ENCODE results near the gene RHO.

The RHO gene

DNA sequence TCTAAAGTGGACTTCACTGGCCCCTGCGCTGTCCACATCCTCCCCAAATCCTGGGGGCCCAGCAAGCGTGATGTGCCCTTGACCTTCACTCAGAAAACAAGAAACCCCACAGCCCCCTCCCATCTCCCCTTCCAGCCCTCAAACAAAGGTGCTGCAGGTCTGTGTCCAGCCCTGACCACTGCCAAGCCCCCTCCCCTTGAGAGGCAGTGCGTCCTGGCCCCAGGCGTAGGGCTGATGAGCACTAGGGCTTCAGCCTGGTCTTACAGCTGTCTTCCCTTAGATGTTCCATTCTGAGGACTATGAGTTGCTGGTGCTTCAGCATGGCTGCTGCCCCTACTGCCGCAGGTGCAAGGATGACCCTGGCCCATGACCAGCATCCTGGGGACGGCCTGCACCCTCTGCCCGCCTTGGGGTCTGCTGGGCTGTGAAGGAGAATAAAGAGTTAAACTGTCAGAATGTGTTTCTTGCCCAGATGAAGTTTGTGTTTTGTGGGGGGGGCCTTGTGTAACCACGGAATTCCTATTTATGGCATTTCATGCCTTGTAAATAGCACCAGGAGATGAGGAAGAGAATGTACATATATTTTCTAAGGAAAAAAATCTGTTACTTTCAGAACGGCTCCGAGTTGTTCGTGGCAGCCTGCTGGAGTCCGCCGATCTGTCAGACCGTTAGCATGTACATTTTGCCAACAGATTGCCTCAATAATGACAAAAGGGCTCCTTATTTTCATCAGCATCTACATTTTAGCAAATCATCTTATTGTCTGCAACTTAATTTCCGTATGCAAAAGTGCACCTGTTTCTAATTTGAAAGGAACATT is 8.3 kb upstream of the RHO start:
- DNase-seq (ENCODE audit: low spot score) = no peak

DNA sequence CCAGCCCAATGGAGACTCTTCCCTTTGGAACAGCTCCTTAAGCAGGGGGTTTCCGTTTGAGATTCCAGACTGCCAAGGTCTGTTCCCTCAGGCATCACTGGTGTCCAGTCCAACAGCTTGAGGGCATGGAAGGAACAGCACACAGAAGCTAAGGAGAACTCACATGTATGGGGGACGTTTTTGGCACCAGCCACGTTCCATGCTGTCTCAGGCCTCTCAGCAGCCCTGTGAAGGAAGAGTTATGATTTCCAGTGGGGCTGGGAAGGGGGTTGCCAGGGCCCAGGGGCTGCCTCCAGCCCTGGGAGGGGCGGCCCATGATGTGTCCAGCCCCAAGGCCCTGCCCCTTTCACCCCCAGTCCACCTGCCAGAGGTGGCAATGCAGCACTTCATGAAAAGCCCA is 7.5 kb upstream of the RHO start:
- DNase-seq (ENCODE audit: low spot score) = no peak

GRCh38 chr3:129521611-129522010 is 6.8 kb upstream of the RHO start:
- DNase-seq (ENCODE audit: low spot score) = no peak

GRCh38 chr3:129522953-129523352 is 5.5 kb upstream of the RHO start:
- DNase-seq (ENCODE audit: low spot score) = no peak

DNA sequence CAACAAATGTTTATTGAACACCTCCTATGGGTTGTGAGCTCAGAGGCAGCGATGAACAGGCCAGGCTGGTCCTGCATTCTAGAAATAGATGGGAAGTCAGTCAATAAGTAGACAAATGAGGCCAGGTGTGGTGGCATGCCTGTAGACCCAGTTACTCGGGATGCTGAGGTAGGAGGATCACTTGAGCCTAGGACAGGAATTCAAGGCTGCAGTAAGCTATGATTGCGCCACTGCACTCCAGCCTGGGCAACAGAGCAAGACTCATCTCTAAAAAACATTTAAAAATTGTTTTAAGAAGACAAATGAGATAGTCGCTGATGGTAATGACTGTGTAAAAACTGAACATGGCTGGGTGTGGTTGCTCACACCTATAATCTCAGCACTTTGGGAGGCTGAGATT is 4.4 kb upstream of the RHO start:
- DNase-seq (ENCODE audit: low spot score) = no peak

GRCh38 chr3:129525341-129525968 is 3.0 kb upstream of the RHO start:
- DNase-seq (ENCODE audit: low spot score) = no peak

DNA sequence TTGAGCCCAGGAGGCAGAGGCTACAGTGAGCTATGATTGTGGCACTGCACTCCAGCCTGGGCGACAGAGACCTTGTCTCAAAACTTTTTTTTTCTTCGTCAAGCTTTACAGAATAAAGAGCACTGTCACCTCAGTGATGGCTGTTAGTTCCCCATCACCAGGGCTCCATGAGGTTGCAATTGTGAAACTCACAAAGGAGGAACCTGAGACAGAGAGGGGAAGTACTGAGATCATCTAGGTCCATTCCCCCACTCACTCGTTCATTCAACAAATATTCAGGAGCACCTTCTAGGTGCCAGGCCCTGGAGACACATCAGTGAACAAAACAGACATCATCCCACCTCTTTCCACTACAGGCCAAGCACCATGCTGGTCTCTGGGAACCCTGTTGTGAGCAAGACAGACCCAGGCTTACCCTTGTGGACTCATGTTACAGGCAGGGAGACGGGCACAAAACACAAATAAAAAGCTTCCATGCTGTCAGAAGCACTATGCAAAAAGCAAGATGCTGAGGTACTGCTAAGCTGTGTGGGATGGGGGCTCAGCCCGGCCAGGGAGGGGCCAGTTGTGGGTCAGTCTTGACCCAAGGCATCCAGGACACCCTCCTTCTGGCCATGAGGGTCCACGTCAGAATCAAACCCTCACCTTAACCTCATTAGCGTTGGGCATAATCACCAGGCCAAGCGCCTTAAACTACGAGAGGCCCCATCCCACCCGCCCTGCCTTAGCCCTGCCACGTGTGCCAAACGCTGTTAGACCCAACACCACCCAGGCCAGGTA is 2.1 kb upstream of the RHO start:
- no peak for DNase-seq (ENCODE audit: low spot score)

- DNase-seq (ENCODE audit: low spot score) = no peak
These were observed 1.2 kb upstream of the RHO start for GRCh38 chr3:129527262-129527661.

- no peak for DNase-seq (ENCODE audit: low spot score)
These were observed 1.2 kb downstream of the RHO start for GRCh38 chr3:129529436-129530210.

DNA sequence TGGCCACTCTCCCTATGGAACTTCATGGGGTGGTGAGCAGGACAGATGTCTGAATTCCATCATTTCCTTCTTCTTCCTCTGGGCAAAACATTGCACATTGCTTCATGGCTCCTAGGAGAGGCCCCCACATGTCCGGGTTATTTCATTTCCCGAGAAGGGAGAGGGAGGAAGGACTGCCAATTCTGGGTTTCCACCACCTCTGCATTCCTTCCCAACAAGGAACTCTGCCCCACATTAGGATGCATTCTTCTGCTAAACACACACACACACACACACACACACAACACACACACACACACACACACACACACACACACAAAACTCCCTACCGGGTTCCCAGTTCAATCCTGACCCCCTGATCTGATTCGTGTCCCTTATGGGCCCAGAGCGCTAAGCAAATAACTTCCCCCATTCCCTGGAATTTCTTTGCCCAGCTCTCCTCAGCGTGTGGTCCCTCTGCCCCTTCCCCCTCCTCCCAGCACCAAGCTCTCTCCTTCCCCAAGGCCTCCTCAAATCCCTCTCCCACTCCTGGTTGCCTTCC is 1.9 kb downstream of the RHO start:
- DNase-seq (ENCODE audit: low spot score) = no peak

DNA sequence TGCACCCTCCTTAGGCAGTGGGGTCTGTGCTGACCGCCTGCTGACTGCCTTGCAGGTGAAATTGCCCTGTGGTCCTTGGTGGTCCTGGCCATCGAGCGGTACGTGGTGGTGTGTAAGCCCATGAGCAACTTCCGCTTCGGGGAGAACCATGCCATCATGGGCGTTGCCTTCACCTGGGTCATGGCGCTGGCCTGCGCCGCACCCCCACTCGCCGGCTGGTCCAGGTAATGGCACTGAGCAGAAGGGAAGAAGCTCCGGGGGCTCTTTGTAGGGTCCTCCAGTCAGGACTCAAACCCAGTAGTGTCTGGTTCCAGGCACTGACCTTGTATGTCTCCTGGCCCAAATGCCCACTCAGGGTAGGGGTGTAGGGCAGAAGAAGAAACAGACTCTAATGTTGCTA is 2.4 kb downstream of the RHO start:
- no peak for DNase-seq (ENCODE audit: low spot score)

DNA sequence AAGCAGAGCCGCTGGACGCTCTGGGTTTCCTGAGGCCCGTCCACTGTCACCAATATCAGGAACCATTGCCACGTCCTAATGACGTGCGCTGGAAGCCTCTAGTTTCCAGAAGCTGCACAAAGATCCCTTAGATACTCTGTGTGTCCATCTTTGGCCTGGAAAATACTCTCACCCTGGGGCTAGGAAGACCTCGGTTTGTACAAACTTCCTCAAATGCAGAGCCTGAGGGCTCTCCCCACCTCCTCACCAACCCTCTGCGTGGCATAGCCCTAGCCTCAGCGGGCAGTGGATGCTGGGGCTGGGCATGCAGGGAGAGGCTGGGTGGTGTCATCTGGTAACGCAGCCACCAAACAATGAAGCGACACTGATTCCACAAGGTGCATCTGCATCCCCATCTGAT is 3.3 kb downstream of the RHO start:
- no peak for DNase-seq (ENCODE audit: low spot score)

GRCh38 chr3:129532261-129532660 is 3.8 kb downstream of the RHO start:
- DNase-seq (ENCODE audit: low spot score) = no peak

GRCh38 chr3:129533406-129533805 is 5.0 kb downstream of the RHO start:
- DNase-seq (ENCODE audit: low spot score) = no peak

DNA sequence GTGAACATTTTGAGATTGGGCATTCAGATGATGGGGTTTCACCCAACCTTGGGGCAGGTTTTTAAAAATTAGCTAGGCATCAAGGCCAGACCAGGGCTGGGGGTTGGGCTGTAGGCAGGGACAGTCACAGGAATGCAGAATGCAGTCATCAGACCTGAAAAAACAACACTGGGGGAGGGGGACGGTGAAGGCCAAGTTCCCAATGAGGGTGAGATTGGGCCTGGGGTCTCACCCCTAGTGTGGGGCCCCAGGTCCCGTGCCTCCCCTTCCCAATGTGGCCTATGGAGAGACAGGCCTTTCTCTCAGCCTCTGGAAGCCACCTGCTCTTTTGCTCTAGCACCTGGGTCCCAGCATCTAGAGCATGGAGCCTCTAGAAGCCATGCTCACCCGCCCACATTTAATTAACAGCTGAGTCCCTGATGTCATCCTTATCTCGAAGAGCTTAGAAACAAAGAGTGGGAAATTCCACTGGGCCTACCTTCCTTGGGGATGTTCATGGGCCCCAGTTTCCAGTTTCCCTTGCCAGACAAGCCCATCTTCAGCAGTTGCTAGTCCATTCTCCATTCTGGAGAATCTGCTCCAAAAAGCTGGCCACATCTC is 6.1 kb downstream of the RHO start:
- peak; percentile 58 for DNase-seq (ENCODE audit: low spot score)

DNA sequence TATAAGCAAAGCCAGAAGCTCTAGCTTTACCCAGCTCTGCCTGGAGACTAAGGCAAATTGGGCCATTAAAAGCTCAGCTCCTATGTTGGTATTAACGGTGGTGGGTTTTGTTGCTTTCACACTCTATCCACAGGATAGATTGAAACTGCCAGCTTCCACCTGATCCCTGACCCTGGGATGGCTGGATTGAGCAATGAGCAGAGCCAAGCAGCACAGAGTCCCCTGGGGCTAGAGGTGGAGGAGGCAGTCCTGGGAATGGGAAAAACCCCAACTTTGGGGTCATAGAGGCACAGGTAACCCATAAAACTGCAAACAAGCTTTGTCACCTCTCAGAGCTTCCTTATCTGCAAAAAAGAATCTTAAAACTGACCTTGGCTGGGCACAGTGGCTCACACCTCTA is 6.6 kb downstream of the RHO start:
- peak; percentile 88 for DNase-seq (ENCODE audit: low spot score)

GRCh38 chr3:129536374-129536667 is 7.9 kb downstream of the RHO start:
- no peak for DNase-seq (ENCODE audit: low spot score)

GRCh38 chr3:129536804-129537203 is 8.4 kb downstream of the RHO start:
- no peak for DNase-seq (ENCODE audit: low spot score)

DNA sequence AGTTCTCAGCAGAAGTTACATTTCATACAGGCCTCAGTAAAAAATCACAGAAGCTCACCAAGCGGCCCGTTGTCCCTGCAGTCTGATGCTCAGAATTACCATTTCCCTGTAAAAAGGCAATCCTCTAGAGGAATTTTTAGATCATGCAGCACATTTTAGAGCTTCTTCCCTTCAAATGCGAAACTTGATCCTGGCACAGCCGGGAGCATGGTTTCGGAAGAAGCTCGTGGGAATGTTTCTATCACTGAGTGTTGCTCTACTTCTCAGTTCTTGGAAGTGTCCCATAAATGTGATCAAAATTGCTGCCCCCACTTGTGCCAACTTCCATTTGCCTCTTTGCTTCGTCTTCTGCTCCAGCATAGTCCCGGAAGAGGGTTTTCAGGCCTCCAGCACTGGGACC is 10.8 kb downstream of the RHO start:
- no peak for DNase-seq (ENCODE audit: low spot score)

GRCh38 chr3:129540776-129541516 is 12.5 kb downstream of the RHO start:
- DNase-seq (ENCODE audit: low spot score) = no peak

DNA sequence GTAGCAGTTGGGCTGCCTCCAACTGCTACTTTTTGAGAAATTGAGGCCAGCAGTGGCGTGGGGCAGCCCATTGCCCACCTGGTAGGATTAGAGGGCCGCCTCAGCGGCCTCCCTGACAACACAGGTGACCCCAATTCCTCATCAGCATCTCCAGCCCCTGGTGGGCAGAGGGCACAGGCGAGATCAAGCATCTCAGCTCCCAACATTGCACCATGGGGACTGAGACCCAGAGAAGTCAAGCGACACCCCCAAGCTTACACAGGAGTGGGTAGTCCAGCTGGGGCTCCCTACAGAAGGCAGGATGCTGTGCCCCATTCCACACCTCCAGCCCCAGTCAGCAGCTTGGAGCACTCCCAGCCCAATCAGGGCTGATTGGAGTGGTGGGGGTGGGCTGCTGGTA is 14.3 kb downstream of the RHO start:
- no peak for DNase-seq (ENCODE audit: low spot score)
